ENCODE measurements around the gene NKD1. TPM values are rescaled to one million over a fixed set of nuclear protein-coding genes. Genes with fewer than 3 reads are reported as not detected.

NKD1 gene
- total RNA-seq, 1 experiment from 2014 or later = 0.44 TPM

- BruUV-seq (replicated peaks) = no TSS peak
- no peaks in the 10 kb centered on the region for H3K36me3 ChIP-seq (ENCODE audit: low read depth)
- H3K79me2 ChIP-seq (ENCODE audit: low read depth) = no peaks in the 10 kb centered on the region
- no peaks in the 10 kb centered on the region for H3K27me3 ChIP-seq (ENCODE audit: insufficient read depth, low read depth)
- no peaks in the 10 kb centered on the region for H4K20me1 ChIP-seq (ENCODE audit: insufficient read depth)
- no peak overlapping the region for H3K27ac ChIP-seq
- no peak overlapping the region for H3K4me3 ChIP-seq
- no peaks in the 10 kb centered on the region for H3K4me1 ChIP-seq (replicated peaks; ENCODE audit: insufficient read depth)
- TF ChIP-seq, protein P1, sequence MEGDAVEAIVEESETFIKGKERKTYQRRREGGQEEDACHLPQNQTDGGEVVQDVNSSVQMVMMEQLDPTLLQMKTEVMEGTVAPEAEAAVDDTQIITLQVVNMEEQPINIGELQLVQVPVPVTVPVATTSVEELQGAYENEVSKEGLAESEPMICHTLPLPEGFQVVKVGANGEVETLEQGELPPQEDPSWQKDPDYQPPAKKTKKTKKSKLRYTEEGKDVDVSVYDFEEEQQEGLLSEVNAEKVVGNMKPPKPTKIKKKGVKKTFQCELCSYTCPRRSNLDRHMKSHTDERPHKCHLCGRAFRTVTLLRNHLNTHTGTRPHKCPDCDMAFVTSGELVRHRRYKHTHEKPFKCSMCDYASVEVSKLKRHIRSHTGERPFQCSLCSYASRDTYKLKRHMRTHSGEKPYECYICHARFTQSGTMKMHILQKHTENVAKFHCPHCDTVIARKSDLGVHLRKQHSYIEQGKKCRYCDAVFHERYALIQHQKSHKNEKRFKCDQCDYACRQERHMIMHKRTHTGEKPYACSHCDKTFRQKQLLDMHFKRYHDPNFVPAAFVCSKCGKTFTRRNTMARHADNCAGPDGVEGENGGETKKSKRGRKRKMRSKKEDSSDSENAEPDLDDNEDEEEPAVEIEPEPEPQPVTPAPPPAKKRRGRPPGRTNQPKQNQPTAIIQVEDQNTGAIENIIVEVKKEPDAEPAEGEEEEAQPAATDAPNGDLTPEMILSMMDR (conservative IDR thresholded peaks at IDR 0.05) = no peak
- no peak for TF ChIP-seq EZH2 (IDR thresholded peaks at IDR 0.05; ENCODE audit: low read depth)
- intact Hi-C loops (cut with micrococcal nuclease; ENCODE audit: unreplicated experiment) = no loop called here
- ChIA-PET CTCF (no interaction called here), POLR2A (ENCODE audit: unreplicated experiment) (no interaction called here)
- DNase-seq = no peak
- H2AFZ ChIP-seq = no peak overlapping the region
- H3K9me2 ChIP-seq (ENCODE audit: insufficient read depth) = no peaks in the 10 kb centered on the region
- H3K4me2 ChIP-seq = no peak overlapping the region
- no peaks in the 10 kb centered on the region for H3K9me3 ChIP-seq (ENCODE audit: insufficient read depth, low read depth)
- H3F3A ChIP-seq (ENCODE audit: insufficient read depth, low read depth) = no peaks in the 10 kb centered on the region
Measured at GRCh38 chr16:50560903-50561863, 13.0 kb downstream of the NKD1 start.

DNA sequence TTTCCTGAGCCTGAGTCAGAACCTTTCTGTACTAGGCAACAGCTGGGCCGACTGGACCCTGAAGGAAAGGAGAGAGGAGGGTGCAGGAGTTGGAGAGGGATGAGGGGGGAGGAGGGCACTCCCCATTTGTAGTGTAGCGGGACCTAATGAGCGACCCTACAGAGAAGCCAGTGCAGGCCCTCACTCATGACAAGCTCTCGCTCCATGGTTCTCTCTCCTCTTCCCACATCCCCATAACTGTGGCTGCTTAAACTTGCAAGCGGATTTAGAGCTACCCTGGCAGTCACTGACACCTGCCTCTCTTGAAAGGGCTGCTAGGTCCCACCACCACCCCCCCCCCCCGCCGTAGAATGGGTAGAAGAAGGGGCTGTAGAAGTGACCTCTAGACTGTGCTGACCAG is 14.5 kb downstream of the NKD1 start:
- Histone ChIP-seq H3K4me1 (replicated peaks; ENCODE audit: insufficient read depth) (no peaks in the 10 kb centered on the region), H3K9me3 (ENCODE audit: insufficient read depth, low read depth) (no peaks in the 10 kb centered on the region), H3K27ac (no peak overlapping the region), H3K9me2 (ENCODE audit: insufficient read depth) (no peaks in the 10 kb centered on the region), H3F3A (ENCODE audit: insufficient read depth, low read depth) (no peaks in the 10 kb centered on the region), H3K36me3 (ENCODE audit: low read depth) (no peaks in the 10 kb centered on the region), H3K4me2 (no peak overlapping the region), H3K79me2 (ENCODE audit: low read depth) (no peaks in the 10 kb centered on the region), H3K4me3 (no peak overlapping the region), H4K20me1 (ENCODE audit: insufficient read depth) (no peaks in the 10 kb centered on the region), H3K27me3 (ENCODE audit: insufficient read depth, low read depth) (no peaks in the 10 kb centered on the region), H2AFZ (no peak overlapping the region)
- BruUV-seq (replicated peaks) = no TSS peak
- ChIA-PET CTCF (no interaction called here), POLR2A (ENCODE audit: unreplicated experiment) (no interaction called here)
- no peak for DNase-seq
- no peak for TF ChIP-seq EZH2 (IDR thresholded peaks at IDR 0.05; ENCODE audit: low read depth)
- TF ChIP-seq, protein P1 (conservative IDR thresholded peaks at IDR 0.05) = no peak
- intact Hi-C loops (cut with micrococcal nuclease; ENCODE audit: unreplicated experiment) = no loop called here

DNA sequence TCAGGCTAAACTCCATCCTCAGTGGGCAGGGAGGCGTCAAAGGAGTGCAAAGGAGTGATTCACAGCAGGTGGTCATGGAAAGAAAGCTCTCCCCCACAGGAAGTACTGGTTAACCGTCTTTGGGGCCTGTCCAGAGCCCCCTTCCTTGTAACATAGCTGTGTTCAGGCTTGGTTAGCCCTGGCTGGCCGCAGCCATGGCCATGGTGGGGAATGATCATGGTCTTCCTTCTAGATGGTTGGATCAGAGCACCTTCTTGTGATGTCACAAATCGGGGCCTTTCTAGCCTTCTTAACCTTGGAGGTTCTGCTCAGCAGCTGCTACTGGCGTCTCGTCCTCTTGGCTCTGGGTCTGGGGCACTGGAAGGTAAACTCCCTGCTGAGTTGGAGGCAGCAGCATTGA is 15.8 kb downstream of the NKD1 start:
- Histone ChIP-seq H4K20me1 (ENCODE audit: insufficient read depth) (no peaks in the 10 kb centered on the region), H3K27ac (no peak overlapping the region), H3K36me3 (ENCODE audit: low read depth) (no peaks in the 10 kb centered on the region), H3K4me3 (no peak overlapping the region), H3K79me2 (ENCODE audit: low read depth) (no peaks in the 10 kb centered on the region), H3K4me1 (replicated peaks; ENCODE audit: insufficient read depth) (no peaks in the 10 kb centered on the region), H3K4me2 (no peak overlapping the region), H3F3A (ENCODE audit: insufficient read depth, low read depth) (no peaks in the 10 kb centered on the region), H3K9me2 (ENCODE audit: insufficient read depth) (no peaks in the 10 kb centered on the region), H2AFZ (no peak overlapping the region), H3K9me3 (ENCODE audit: insufficient read depth, low read depth) (no peaks in the 10 kb centered on the region), H3K27me3 (ENCODE audit: insufficient read depth, low read depth) (no peaks in the 10 kb centered on the region)
- no TSS peak for BruUV-seq (replicated peaks)
- TF ChIP-seq EZH2 (IDR thresholded peaks at IDR 0.05; ENCODE audit: low read depth) = no peak
- TF ChIP-seq, protein P1 (conservative IDR thresholded peaks at IDR 0.05) = no peak
- ChIA-PET POLR2A (ENCODE audit: unreplicated experiment) (no interaction called here), CTCF (no interaction called here)
- intact Hi-C loops (cut with micrococcal nuclease; ENCODE audit: unreplicated experiment) = no loop called here
- DNase-seq = no peak
